Nephron (organoid): Measurements from ENCODE around the gene PTPRN2.

Experiments used
- H3K27ac Mint-ChIP-seq, 3 experiments: 2 replicates each; pipeline ENCODE4 v1.8.0; 2020; ENCODE audit warnings: mixed read lengths in 3 of 3, mild to moderate bottlenecking in 2 of 3, moderate library complexity in 1 of 3
- H3K27me3 Mint-ChIP-seq: 2 replicates; pipeline ENCODE4 v1.8.0; 2021; ENCODE audit warnings: low read depth, mild to moderate bottlenecking, moderate library complexity, mixed read lengths
- H3K36me3 Mint-ChIP-seq: 2 replicates; pipeline ENCODE4 v1.8.0; 2020; ENCODE audit warnings: low read depth, mixed read lengths
- H3K4me1 Mint-ChIP-seq: 2 replicates; pipeline ENCODE4 v1.8.0; 2020; ENCODE audit warnings: mixed read lengths
- H3K4me3 Mint-ChIP-seq, 3 experiments: 2 replicates each; pipeline ENCODE4 v1.8.0; 2020; ENCODE audit warnings: mild to moderate bottlenecking in 3 of 3, mixed read lengths in 3 of 3, moderate library complexity in 2 of 3
- H3K9me3 Mint-ChIP-seq: 2 replicates; pipeline ENCODE4 v1.8.0; 2020; ENCODE audit warnings: mixed read lengths
- TF ChIP-seq, protein P1 (sequence below), 3 experiments: fragments of 200-600 bp; sonication (generic); IDR thresholded peaks; one replicate each; pipeline ENCODE4 v1.5.0; 2021; ENCODE audit warnings: antibody characterized with exemption in 3 of 3; ENCODE audit not compliant: unreplicated experiment in 3 of 3

Gene PTPRN2

DNA sequence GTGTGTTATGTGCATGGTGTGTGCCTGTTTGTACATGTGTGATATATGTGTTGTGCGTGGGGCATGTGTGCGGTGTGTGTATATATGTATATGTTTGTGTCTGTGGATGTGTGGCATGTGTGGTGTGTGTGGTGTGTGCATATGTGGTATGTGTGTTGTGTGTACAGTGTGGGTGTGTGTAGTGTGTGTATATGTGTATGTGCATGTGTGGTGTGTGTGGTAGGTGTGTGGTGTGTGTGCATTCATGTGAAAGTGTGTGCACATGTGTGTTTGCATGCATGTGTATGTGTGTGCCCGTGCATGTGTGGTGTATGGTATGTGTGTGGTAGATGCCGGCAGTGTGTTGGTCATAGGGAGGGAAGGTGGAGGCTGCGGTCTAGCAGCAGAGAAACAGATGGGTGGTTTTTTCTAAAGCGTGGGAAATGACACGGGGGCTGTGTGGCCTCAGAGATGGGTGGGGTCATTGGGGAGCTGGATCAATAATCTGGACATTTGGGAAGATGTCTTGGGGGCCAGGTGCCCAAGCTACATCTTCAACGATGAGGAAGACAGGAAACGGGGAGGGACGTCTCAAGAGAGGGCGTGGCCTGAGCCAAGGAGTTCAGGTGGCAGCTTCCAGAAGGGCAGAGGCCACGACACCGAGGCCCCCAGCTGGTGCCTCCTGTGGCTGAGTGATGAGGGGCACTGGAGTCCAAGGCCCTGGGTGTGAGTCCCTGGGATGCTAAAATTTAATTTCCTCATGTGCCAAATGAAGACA is 769.5 kb downstream of the PTPRN2 start:
- H3K4me3 Mint-ChIP-seq = no peak overlapping the region
- TF ChIP-seq, protein P1, sequence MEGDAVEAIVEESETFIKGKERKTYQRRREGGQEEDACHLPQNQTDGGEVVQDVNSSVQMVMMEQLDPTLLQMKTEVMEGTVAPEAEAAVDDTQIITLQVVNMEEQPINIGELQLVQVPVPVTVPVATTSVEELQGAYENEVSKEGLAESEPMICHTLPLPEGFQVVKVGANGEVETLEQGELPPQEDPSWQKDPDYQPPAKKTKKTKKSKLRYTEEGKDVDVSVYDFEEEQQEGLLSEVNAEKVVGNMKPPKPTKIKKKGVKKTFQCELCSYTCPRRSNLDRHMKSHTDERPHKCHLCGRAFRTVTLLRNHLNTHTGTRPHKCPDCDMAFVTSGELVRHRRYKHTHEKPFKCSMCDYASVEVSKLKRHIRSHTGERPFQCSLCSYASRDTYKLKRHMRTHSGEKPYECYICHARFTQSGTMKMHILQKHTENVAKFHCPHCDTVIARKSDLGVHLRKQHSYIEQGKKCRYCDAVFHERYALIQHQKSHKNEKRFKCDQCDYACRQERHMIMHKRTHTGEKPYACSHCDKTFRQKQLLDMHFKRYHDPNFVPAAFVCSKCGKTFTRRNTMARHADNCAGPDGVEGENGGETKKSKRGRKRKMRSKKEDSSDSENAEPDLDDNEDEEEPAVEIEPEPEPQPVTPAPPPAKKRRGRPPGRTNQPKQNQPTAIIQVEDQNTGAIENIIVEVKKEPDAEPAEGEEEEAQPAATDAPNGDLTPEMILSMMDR (IDR thresholded peaks at IDR 0.05; ENCODE audit: unreplicated experiment in 3 of 3) = no peak
- H3K36me3 Mint-ChIP-seq = no peaks in the 10 kb centered on the region
- H3K4me1 Mint-ChIP-seq = no peaks in the 10 kb centered on the region
- H3K27ac Mint-ChIP-seq = no peak overlapping the region
- no peaks in the 10 kb centered on the region for H3K9me3 Mint-ChIP-seq
- no peaks in the 10 kb centered on the region for H3K27me3 Mint-ChIP-seq

- TF ChIP-seq, protein P1 (IDR thresholded peaks at IDR 0.05; ENCODE audit: unreplicated experiment in 3 of 3) = no peak
- Mint-ChIP-seq H3K4me1 (no peaks in the 10 kb centered on the region), H3K27ac (no peak overlapping the region), H3K9me3 (no peaks in the 10 kb centered on the region), H3K36me3 (no peaks in the 10 kb centered on the region), H3K4me3 (no peak overlapping the region), H3K27me3 (peaks cover 2% of the 10 kb centered on the region)
Observed at GRCh38 chr7:157817433-157817832, 770.2 kb downstream of the PTPRN2 start.

DNA sequence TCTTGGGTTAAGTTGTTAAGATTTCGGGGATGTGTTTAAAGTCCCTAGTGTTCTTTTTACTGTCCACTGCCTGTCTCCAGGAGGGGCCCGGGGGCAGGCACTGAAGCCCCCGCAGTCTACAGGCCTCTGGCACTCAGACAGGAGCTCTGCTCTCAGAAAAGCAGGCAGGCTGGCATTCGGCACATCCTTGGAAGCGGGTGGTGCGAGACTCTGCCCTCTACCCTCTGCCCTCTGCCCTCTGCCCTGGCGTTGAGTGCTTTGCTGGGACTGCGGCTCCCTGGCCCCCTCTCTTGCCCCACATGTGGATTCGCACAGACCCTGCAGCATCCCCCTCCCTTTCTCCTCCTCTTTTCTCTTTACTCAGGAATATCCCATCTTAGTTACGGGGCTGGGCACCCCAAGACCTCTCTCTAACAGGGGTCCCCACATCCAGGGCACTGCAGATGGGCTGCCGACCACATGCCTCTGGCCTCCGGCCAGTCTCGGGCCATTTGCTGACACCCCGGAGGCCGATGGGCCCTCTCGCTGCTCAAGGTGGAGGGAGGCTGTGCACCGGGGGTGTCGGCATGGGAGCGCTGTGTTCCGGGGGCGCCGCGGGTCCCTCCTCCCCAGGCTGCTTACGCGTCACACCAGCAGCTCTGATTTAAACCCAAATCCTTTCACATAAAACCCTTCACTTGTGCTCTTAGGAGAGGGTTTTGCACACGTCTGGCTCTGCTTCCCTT is 770.9 kb downstream of the PTPRN2 start:
- peaks cover 3% of the 10 kb centered on the region for H3K27me3 Mint-ChIP-seq
- no peak overlapping the region for H3K27ac Mint-ChIP-seq
- H3K9me3 Mint-ChIP-seq = no peaks in the 10 kb centered on the region
- H3K4me3 Mint-ChIP-seq = no peak overlapping the region
- H3K36me3 Mint-ChIP-seq = no peaks in the 10 kb centered on the region
- TF ChIP-seq, protein P1 (IDR thresholded peaks at IDR 0.05; ENCODE audit: unreplicated experiment in 3 of 3) = no peak
- H3K4me1 Mint-ChIP-seq = no peaks in the 10 kb centered on the region

GRCh38 chr7:157816086-157816485 is 771.5 kb downstream of the PTPRN2 start:
- TF ChIP-seq, protein P1 (IDR thresholded peaks at IDR 0.05; ENCODE audit: unreplicated experiment in 3 of 3) = no peak
- Mint-ChIP-seq H3K4me3 (no peak overlapping the region), H3K9me3 (no peaks in the 10 kb centered on the region), H3K4me1 (no peaks in the 10 kb centered on the region), H3K27me3 (peaks cover 3% of the 10 kb centered on the region), H3K36me3 (no peaks in the 10 kb centered on the region), H3K27ac (no peak overlapping the region)

DNA sequence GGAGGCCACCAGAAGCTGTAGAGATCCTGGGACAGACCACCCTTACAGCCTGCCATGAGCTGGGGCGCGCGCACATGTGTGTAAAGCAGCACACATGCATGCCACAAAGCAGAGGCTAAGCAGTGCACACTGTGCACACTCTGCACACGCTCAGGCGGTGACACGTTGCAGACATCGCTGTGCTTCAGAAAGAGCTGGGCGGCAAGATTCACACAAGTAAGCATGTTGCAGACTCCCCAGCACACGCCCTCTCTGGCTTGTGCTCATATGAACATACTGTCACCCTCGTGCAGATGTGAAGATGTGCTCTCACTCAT is 772.0 kb downstream of the PTPRN2 start:
- Mint-ChIP-seq H3K9me3 (no peaks in the 10 kb centered on the region), H3K27me3 (peaks cover 3% of the 10 kb centered on the region), H3K4me1 (no peaks in the 10 kb centered on the region), H3K4me3 (no peak overlapping the region), H3K36me3 (no peaks in the 10 kb centered on the region), H3K27ac (no peak overlapping the region)
- TF ChIP-seq, protein P1 (IDR thresholded peaks at IDR 0.05; ENCODE audit: unreplicated experiment in 3 of 3) = no peak
